DOHH2 (cell line): ENCODE results near the gene FOXK1.

Source experiments
- H3F3A ChIP-seq: fragments of 200-600 bp; sonication (generic), shearing (Covaris generic); 2 replicates; pipeline ENCODE4 v1.6.0; 2016; ENCODE audit warnings: antibody characterized with exemption, mild to moderate bottlenecking; ENCODE audit not compliant: control insufficient read depth, insufficient read depth
- H3K27ac ChIP-seq: fragments of 200-600 bp; sonication (generic); 2 replicates; pipeline ENCODE4 v1.5.1; 2014; ENCODE audit warnings: low read depth, mild to moderate bottlenecking, low read length, moderate library complexity
- H3K27me3 ChIP-seq: fragments of 200-600 bp; sonication (generic); 2 replicates; pipeline ENCODE4 v1.6.1; 2014; ENCODE audit warnings: mild to moderate bottlenecking, low read length, mixed read lengths; ENCODE audit not compliant: control insufficient read depth
- H3K36me3 ChIP-seq: fragments of 200-600 bp; sonication (generic); 2 replicates; pipeline ENCODE4 v1.6.1; 2014; ENCODE audit warnings: mild to moderate bottlenecking, low read length, moderate library complexity, mixed read lengths; ENCODE audit not compliant: control insufficient read depth
- H3K4me1 ChIP-seq: fragments of 200-600 bp; sonication (generic); 2 replicates; pipeline ENCODE4 v1.6.1; 2014; ENCODE audit warnings: mild to moderate bottlenecking, low read length, mixed read lengths; ENCODE audit not compliant: control insufficient read depth
- H3K4me2 ChIP-seq: fragments of 200-600 bp; sonication (generic); 2 replicates; pipeline ENCODE4 v1.6.0; 2014; ENCODE audit warnings: mild to moderate bottlenecking, low read length, moderate library complexity
- H3K4me3 ChIP-seq: fragments of 200-600 bp; sonication (generic); 2 replicates; pipeline ENCODE4 v1.5.1; 2014; ENCODE audit warnings: mild to moderate bottlenecking, low read length, mixed read lengths
- H3K79me2 ChIP-seq: fragments of 200-600 bp; sonication (generic); 2 replicates; pipeline ENCODE4 v1.6.1; 2014; ENCODE audit warnings: mild to moderate bottlenecking, low read length, mixed read lengths; ENCODE audit not compliant: control insufficient read depth
- H3K9me2 ChIP-seq: fragments of 200-600 bp; sonication (generic); replicated peaks from 2 replicates; pipeline ENCODE4 v1.6.1; 2014; ENCODE audit warnings: mild to moderate bottlenecking, low read length, mixed read lengths; ENCODE audit not compliant: control insufficient read depth
- H3K9me3 ChIP-seq: fragments of 200-600 bp; sonication (generic); 2 replicates; pipeline ENCODE4 v1.6.1; 2014; ENCODE audit warnings: antibody characterized with exemption, low read length, mixed read lengths; ENCODE audit not compliant: control insufficient read depth, insufficient read depth
- H4K20me1 ChIP-seq: fragments of 200-600 bp; sonication (generic); 2 replicates; pipeline ENCODE4 v1.6.0; 2014; ENCODE audit warnings: low read depth, mild to moderate bottlenecking, antibody characterized with exemption, low read length, moderate library complexity; ENCODE audit not compliant: control insufficient read depth, insufficient read depth
- EZH2phosphoT487 ChIP-seq: fragments of 200-600 bp; sonication (generic); IDR thresholded peaks from 2 replicates; pipeline ENCODE4 v1.6.1; 2017; ENCODE audit warnings: borderline replicate concordance, mild to moderate bottlenecking, antibody characterized with exemption, low read length, moderate library complexity, mixed read lengths
- TF ChIP-seq, protein P1 (sequence below): fragments of 200-600 bp; sonication (generic); IDR thresholded peaks from one replicate; pipeline ENCODE4 v1.5.1; 2014; ENCODE audit warnings: antibody characterized with exemption, mild to moderate bottlenecking, low read depth, low read length; ENCODE audit not compliant: poor library complexity, severe bottlenecking

Gene FOXK1

DNA sequence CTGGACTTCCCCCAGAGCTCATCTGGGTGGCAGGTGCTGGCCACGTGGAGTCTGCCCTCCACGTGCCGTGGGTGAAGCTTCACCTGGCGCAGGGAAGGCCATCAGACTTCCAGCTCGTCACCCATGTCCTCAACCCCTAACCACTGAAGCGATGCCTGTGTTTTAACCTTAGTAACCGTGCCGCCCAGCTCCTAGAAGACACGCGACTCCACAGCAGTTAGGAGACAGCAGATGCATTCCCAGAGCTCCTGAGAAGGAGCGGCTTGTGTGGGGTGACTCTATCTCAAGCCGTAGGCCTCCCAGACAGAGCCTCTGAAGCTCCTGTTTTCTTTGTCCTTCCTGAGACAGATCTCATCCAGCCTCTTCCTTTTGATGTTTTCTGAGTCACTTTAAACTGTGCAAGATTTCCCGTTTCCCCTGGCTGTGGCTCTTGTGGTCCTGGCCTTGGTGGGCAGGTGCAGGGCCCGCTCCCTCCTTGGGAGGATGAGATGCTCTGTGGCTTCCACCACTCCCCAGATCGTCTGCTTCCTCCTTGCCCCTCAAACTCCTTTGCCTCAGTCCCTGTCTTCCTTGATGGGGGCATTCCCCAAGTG, 51.9 kb downstream of the FOXK1 start:
- Histone ChIP-seq H3K4me3 (no peak overlapping the region), H3K36me3 (peaks cover 33% of the 10 kb centered on the region), H3K9me2 (no peaks in the 10 kb centered on the region), H4K20me1 (peaks cover 33% of the 10 kb centered on the region; the same call in 1 of the 2 replicates), H3F3A (no peaks in the 10 kb centered on the region), H3K79me2 (peaks cover 87% of the 10 kb centered on the region), H3K4me2 (no peak overlapping the region), H3K9me3 (no peaks in the 10 kb centered on the region), H3K27ac (no peak overlapping the region), H3K4me1 (peaks cover 21% of the 10 kb centered on the region), H3K27me3 (no peaks in the 10 kb centered on the region)
- no peak for TF ChIP-seq EZH2phosphoT487
- TF ChIP-seq, protein P1, sequence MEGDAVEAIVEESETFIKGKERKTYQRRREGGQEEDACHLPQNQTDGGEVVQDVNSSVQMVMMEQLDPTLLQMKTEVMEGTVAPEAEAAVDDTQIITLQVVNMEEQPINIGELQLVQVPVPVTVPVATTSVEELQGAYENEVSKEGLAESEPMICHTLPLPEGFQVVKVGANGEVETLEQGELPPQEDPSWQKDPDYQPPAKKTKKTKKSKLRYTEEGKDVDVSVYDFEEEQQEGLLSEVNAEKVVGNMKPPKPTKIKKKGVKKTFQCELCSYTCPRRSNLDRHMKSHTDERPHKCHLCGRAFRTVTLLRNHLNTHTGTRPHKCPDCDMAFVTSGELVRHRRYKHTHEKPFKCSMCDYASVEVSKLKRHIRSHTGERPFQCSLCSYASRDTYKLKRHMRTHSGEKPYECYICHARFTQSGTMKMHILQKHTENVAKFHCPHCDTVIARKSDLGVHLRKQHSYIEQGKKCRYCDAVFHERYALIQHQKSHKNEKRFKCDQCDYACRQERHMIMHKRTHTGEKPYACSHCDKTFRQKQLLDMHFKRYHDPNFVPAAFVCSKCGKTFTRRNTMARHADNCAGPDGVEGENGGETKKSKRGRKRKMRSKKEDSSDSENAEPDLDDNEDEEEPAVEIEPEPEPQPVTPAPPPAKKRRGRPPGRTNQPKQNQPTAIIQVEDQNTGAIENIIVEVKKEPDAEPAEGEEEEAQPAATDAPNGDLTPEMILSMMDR: no peak

GRCh38 chr7:4734587-4735345, 52.7 kb downstream of the FOXK1 start:
- Histone ChIP-seq H3K27ac (no peak overlapping the region), H3K79me2 (peaks cover 89% of the 10 kb centered on the region), H3K9me3 (no peaks in the 10 kb centered on the region), H3K4me3 (no peak overlapping the region), H3K4me1 (peaks cover 28% of the 10 kb centered on the region), H3K36me3 (peaks cover 31% of the 10 kb centered on the region), H4K20me1 (peaks cover 29% of the 10 kb centered on the region; the same call in 1 of the 2 replicates), H3K9me2 (no peaks in the 10 kb centered on the region), H3K4me2 (no peak overlapping the region), H3K27me3 (no peaks in the 10 kb centered on the region), H3F3A (no peaks in the 10 kb centered on the region)
- no peak for TF ChIP-seq EZH2phosphoT487
- TF ChIP-seq, protein P1: no peak

DNA sequence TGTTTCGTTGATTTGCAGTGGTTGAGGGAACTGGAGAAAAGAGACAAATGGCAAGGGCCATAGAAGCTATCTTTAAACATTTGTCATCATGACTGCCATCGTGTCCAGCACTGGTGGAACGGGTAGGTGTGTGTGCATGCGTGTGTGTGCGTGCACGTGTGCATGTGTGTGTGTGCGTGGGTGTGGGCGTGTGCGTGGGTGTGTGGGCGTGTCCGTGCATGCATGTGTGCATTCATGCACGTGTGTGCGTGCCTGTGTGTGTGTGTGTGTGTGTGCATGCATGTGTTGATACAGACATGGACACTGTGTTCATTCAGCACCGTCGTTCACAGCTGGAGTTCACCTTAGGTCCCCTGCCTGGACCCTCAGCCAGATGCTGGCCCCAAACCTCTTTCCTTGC, 55.2 kb downstream of the FOXK1 start:
- peaks cover 32% of the 10 kb centered on the region for H3K36me3 ChIP-seq
- peaks cover 30% of the 10 kb centered on the region for H3K4me1 ChIP-seq
- H3F3A ChIP-seq: no peaks in the 10 kb centered on the region
- H3K27ac ChIP-seq: no peak overlapping the region
- peaks cover 71% of the 10 kb centered on the region for H3K79me2 ChIP-seq
- no peak overlapping the region for H3K4me2 ChIP-seq
- no peaks in the 10 kb centered on the region for H3K9me3 ChIP-seq
- H3K4me3 ChIP-seq: no peak overlapping the region
- H3K9me2 ChIP-seq: no peaks in the 10 kb centered on the region
- H3K27me3 ChIP-seq: no peaks in the 10 kb centered on the region
- no peak for TF ChIP-seq EZH2phosphoT487
- TF ChIP-seq, protein P1: no peak
- peaks cover 23% of the 10 kb centered on the region; the same call in 1 of the 2 replicates for H4K20me1 ChIP-seq
